ENCODE data around the gene RPL27A.

- TF ChIP-seq CTCF (conservative IDR thresholded peaks at IDR 0.05) (no peak), EZH2 (IDR thresholded peaks at IDR 0.05; ENCODE audit: low read depth) (no peak)
Observed at GRCh38 chr11:8697054-8697453, 14.5 kb downstream of the RPL27A start.
